ENCODE data around the gene SPACA4. TPM values are rescaled to one million over a fixed set of nuclear protein-coding genes. Genes with fewer than 3 reads are reported as not detected.

The SPACA4 gene
- polyA plus RNA-seq, 1 of the 3 experiments (the other 2 are of a cell fraction) = not detected

DNA sequence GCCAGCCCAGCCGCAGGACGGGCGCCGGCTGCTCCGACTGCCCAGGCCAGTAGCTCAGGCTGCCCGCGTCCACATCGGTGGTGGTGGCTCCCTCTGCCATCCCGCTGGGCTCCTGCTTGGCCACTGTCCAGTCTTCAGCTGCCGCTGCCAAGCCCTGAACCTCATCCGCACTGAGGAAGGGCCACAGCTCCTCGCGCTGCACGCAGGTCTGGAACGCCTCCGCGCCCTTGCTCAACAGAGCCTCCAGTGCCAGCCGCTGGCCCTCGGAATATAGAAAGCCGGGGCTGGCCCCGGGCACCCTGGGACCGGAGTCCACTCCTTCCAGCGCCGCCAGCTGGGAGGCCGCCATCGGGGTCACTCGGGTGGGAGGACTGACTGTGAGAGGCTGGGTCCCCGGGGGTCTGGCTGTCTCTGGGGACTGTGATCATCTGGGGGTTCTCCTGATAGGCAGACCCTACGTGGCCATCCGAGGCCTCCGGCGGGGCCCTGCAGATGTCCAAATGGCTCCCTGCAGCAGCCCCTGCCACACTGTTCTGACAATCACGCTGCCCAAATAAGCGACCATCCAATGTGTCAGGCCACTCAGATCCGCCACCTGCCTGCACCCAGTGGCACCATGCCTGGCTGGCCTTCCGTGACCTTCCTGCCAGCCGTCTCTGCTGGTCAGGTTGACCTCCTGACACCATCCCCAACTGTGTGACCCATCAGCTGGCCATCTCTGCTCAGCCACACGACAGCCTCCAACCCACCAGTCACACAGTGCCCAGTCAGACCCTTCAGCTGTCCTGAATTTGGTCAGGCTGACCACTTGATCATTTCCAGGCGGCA, 6.7 kb downstream of the SPACA4 start (continued):
- TF ChIP-seq, protein P1, sequence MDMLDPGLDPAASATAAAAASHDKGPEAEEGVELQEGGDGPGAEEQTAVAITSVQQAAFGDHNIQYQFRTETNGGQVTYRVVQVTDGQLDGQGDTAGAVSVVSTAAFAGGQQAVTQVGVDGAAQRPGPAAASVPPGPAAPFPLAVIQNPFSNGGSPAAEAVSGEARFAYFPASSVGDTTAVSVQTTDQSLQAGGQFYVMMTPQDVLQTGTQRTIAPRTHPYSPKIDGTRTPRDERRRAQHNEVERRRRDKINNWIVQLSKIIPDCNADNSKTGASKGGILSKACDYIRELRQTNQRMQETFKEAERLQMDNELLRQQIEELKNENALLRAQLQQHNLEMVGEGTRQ (IDR thresholded peaks at IDR 0.05; ENCODE audit: borderline replicate concordance, low read depth, low read length) = no peak
- TF ChIP-seq TAF1 (IDR thresholded peaks at IDR 0.05; ENCODE audit: borderline replicate concordance, low read depth, low read length) (no peak), TCF12 (IDR thresholded peaks at IDR 0.05) (no peak)

DNA sequence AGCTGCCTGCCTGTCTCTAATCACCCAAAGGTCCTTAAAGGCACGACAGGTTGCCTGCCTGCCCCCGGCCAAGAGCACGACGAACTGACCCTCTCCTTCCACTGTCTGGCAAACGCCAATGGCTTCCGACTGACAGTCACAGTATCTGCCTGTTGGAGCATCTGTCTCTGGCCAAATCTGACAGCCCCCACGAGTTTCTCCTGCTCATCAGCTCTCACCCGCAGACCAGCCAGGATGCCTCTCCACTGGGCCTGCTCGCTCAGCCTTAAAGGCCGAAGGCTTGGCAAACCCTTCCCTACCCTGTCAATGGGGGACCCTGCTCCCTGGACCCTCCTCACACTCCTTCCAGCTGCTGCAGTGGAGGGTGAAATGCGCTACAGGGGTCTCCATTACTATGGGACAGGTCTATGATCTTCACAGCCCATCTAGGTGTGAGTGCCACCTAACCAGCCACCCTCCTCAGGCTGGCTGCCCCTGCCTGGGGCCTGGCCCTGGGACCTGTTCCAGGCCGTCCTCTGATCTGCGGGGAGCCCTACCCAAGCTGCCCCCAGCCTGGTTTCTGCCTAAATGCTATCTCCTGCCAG, 7.4 kb downstream of the SPACA4 start:
- CTCF ChIA-PET = interaction anchor here (0.6 to 8.0 kb wide), 4 partner anchors 24 to 343 kb away, joined by 3 to 72 read pairs (median 3); no protein-coding TSS in a partner anchor
- H3K9me3 ChIP-seq = no peaks in the 10 kb centered on the region
- no peak for DNase-seq

More for the DNA sequence above, 7.4 kb downstream of the SPACA4 start:
- Histone ChIP-seq H3K9me2 (no peaks in the 10 kb centered on the region), H3K4me3 (ENCODE audit: low read depth in 2 of 2, low read length in 1 of 2) (no peak overlapping the region), H2AFZ (ENCODE audit: low read depth) (no peak overlapping the region), H3K27me3 (ENCODE audit: insufficient read depth) (no peaks in the 10 kb centered on the region), H3K79me2 (ENCODE audit: insufficient read depth) (peaks cover 30% of the 10 kb centered on the region), H3K4me1 (ENCODE audit: control insufficient read depth in 1 of 2, insufficient read depth in 2 of 2, low read depth in 1 of 2, low read length in 1 of 2) (peaks cover 11 to 34% of the 10 kb centered on the region in 2 experiments; a peak in 3 of 4 replicates), H3F3A (replicated peaks; ENCODE audit: insufficient read depth) (peaks cover 41% of the 10 kb centered on the region), H3K36me3 (replicated peaks in 1 of 2; ENCODE audit: control insufficient read depth in 1 of 2, insufficient read depth in 2 of 2, low read length in 1 of 2) (peaks cover 28 to 33% of the 10 kb centered on the region in 2 experiments), H3K4me2 (no peak overlapping the region), H3K27ac (ENCODE audit: low read depth in 2 of 2, low read length in 1 of 2) (peak overlapping the region in 1 of 2 experiments; percentile 40; a peak in 2 of 4 replicates), H3K9ac (no peak overlapping the region), H4K20me1 (ENCODE audit: insufficient read depth) (peaks cover 39% of the 10 kb centered on the region)
- POLR2A ChIA-PET = interaction anchor here (0.6 to 1.9 kb wide), 7 partner anchors 9 to 273 kb away, joined by 3 to 5 read pairs (median 3); no protein-coding TSS in a partner anchor
- WGBS (ENCODE audit: low lambda C conversion rate) = 76% methylated on average over 13 of the region's 13 CpGs
- TF ChIP-seq CHD2 (IDR thresholded peaks at IDR 0.05; ENCODE audit: low read length, partially characterized antibody) = no peak
- TF ChIP-seq, protein P2, sequence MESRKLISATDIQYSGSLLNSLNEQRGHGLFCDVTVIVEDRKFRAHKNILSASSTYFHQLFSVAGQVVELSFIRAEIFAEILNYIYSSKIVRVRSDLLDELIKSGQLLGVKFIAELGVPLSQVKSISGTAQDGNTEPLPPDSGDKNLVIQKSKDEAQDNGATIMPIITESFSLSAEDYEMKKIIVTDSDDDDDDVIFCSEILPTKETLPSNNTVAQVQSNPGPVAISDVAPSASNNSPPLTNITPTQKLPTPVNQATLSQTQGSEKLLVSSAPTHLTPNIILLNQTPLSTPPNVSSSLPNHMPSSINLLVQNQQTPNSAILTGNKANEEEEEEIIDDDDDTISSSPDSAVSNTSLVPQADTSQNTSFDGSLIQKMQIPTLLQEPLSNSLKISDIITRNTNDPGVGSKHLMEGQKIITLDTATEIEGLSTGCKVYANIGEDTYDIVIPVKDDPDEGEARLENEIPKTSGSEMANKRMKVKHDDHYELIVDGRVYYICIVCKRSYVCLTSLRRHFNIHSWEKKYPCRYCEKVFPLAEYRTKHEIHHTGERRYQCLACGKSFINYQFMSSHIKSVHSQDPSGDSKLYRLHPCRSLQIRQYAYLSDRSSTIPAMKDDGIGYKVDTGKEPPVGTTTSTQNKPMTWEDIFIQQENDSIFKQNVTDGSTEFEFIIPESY (IDR thresholded peaks at IDR 0.05; ENCODE audit: borderline replicate concordance, low read depth) = peak; percentile 19; the same call in 1 of the 2 replicates
- peak; percentile 6; the same call in 1 of the 2 replicates for TF ChIP-seq POLR2AphosphoS5 (IDR thresholded peaks at IDR 0.05; ENCODE audit: low read depth, low read length)
- TF ChIP-seq RCOR1 (IDR thresholded peaks at IDR 0.05; ENCODE audit: low read length) = no peak
- TF ChIP-seq FOSL2 (IDR thresholded peaks at IDR 0.05; ENCODE audit: borderline replicate concordance, low read depth) = no peak; the same call in 1 of the 2 replicates
- TF ChIP-seq, protein P3, sequence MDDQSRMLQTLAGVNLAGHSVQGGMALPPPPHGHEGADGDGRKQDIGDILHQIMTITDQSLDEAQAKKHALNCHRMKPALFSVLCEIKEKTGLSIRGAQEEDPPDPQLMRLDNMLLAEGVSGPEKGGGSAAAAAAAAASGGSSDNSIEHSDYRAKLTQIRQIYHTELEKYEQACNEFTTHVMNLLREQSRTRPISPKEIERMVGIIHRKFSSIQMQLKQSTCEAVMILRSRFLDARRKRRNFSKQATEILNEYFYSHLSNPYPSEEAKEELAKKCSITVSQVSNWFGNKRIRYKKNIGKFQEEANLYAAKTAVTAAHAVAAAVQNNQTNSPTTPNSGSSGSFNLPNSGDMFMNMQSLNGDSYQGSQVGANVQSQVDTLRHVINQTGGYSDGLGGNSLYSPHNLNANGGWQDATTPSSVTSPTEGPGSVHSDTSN (IDR thresholded peaks at IDR 0.05) = 0 out of 2 replicates have a peak, but pooled peaks have one; percentile 27
- TF ChIP-seq GABPA (IDR thresholded peaks at IDR 0.05; ENCODE audit: low read depth) = no peak
- TF ChIP-seq MXI1 (IDR thresholded peaks at IDR 0.05; ENCODE audit: low read depth, low read length) = peak; percentile 42; the same call in 1 of the 2 replicates

Data from SK-N-SH (cell line).